Measurements from ENCODE around the gene DNER. TPM values are rescaled to one million over a fixed set of nuclear protein-coding genes. Genes with fewer than 3 reads are reported as not detected.

Gene DNER
- polyA plus RNA-seq, 3 donors = 57.8 to 61.4 (median 61.3) TPM

DNA sequence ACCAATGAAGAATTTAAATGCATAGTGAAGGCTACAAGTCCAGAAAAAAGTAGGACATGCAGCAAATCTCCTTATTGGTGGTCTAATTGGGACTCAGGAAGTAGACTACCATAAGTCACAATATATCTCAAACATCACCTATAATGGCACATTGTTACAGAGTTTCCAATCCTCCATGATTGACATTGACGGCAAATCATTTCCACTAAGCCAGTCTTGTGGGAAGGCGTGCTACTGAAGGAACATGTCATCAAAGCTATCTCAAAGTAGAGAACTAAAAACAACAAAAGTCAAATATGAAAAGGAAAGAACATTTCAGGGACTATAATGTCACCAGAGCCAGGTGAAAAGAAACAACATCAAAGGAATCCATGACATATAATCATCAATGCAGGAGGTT lies 276.9 kb downstream of the DNER start:
- no peak for DNase-seq (ENCODE audit: extremely low read depth in 1 of 11, low read depth in 9 of 11, low spot score in 4 of 11)

DNA sequence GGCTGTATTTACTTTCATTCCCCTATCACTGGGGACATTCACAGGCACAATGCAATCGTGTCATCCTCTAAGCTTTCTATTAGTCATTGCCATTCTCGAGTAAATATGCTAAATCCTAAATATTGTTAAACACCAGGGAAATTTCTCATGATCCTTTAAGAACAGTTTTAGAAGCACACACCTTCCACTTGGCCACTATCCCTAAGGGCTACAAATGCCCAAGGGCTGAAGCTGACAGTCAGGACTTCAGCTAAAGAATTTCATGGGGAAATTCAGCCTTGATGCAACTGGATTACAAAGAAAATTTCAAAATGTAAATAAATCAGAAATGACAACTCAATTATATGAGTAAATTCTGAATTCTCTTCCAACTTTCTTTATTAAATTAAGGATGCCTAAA lies 280.2 kb downstream of the DNER start:
- no peak for DNase-seq (ENCODE audit: extremely low read depth in 1 of 11, low read depth in 9 of 11, low spot score in 4 of 11)

DNA sequence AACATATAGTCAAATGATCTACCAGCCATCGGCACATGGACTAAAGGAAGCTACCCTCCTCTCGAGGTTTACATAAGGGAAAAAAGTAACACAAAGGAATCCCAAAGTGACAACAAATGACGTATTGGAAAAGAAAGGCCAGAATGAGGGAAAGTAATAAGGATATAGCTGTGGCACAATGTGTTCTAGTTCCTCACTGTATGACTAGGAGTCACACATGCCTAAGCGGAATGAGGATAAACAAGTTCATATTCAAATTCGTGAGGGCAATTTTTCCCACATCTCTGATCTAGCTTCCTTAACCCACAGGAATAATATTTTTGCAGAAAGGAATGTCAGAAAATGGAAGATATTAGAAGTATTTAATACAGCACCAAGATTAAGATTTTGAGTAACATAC lies 281.0 kb downstream of the DNER start:
- DNase-seq (ENCODE audit: extremely low read depth in 1 of 11, low read depth in 9 of 11, low spot score in 4 of 11) = no peak

DNA sequence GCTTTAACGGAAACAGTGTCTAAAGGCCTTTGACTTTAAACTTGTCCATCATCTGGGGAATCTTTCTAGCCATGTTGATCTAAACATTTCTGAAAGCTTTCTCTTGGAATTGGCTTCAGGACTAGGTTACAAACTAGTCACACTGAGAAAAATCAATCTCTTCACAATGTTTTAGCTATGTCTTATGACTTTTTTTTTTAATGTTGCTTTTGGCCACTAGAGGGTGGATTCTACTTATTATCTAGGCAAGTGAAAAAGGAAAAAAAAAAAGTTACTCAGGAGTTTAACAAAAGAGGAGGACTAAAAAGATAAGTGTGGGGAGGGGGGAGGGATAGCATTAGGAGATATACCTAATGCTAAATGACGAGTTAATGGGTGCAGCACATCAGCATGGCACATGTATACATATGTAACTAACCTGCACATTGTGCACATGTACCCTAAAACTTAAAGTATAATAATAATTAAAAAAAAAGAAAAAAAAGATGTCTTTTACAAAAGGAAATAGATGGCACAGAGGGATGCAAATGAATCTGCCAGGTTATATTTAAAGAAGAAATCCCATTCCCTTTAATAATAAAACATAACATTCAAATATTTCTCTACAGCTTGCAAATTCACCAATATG lies 282.9 kb downstream of the DNER start:
- peak in 7 of 11 donors; percentile 15 to 70 (median 36) for DNase-seq (ENCODE audit: extremely low read depth in 1 of 11, low read depth in 9 of 11, low spot score in 4 of 11)

DNA sequence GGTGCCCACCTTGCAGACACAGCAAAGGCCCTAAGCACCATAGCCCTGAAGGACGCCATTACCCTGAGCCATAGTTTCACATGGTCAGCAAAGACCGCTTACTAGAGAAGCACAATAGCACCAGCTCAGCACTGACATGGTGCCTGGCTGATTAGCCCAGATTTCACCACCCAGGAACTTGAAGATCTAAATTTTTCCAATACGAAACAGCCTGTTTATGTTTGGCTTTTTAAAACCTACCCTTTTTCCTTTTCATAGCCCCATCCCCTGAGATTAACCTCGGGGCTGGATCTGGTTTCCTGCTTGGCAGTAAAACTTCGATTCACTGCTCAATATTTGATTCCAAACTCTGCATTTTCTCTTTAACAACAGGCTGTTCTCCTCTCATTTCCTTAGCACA lies 284.8 kb downstream of the DNER start:
- no peak for DNase-seq (ENCODE audit: extremely low read depth in 1 of 11, low read depth in 9 of 11, low spot score in 4 of 11)

DNA sequence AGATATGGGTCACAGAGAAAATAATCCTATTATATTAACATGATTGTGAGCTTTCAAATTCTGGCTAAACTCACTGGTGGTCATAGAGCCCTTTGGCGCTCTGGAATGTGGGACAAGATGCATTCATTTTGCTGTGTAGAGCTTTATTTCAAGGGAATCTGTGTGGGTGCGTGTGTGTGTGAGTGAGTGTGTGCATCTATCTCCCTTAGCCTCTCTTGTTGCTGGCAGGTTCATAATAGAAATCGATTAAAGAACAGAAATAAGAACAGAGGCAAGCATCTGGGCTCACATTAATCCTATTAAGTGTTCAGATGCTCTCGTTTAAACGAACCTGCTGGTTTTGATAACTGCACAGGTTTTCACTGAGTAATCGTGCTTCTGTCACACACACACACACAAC lies 287.9 kb downstream of the DNER start:
- DNase-seq (ENCODE audit: extremely low read depth in 1 of 11, low read depth in 9 of 11, low spot score in 4 of 11) = no peak

DNA sequence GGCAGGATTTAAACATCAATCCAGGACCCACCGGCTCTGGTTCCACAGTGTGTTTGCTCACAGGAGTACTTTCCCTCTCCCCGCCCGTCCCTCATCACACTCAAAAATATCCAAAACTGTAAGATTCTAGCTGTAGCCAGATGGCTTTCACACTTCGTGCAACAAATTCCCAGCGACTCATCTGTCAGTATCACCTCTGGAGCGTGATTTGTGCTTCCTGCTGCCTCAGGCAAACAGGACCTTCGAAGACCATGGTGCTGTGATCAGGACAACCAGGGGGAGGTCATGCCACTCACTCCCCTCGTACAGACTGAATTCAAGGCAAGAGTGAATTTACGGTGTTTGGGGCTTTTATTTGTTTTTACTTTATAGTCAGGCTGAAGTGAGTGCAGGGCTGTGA lies 288.8 kb downstream of the DNER start:
- no peak for DNase-seq (ENCODE audit: extremely low read depth in 1 of 11, low read depth in 9 of 11, low spot score in 4 of 11)

DNA sequence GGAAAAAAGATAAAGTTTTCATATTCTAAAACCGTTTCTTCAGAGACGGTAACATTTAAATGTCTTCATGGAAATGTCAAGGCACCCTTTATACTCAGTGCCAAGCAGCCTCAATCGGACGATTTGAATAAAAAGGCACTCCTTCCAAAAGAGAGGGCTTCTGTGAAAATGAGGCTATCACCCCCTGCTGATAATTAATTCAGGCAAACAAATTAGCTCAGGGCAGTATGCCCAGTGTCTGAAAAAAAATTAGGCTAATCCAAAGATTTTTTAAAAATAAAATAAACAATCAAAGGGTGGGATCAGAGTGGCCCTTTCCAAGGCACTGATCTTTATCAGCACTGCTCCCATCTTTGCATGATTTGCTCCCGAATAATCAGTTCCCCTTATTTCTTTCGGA lies 292.3 kb downstream of the DNER start:
- DNase-seq (ENCODE audit: extremely low read depth in 1 of 11, low read depth in 9 of 11, low spot score in 4 of 11) = no peak

DNA sequence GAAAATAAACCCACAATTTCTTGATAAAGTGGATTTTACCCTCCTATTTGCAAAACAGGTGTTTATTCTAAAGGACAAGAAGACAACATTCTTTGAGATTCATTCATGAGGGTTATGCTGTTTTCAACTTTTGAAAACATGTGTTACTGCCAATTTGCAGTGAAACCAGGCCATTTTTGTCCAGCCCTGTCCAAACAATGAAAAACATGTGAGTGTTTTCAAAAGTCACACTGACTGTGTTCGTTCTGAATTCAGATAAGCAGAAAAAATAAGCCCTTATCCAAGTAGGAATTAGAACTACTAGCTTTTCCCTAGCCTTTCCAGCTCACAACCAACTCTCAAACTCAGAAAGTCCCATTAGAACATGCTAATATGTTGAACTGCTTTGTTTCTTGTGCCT lies 295.2 kb downstream of the DNER start:
- peak in 2 of 11 donors; percentile 11 to 13 for DNase-seq (ENCODE audit: extremely low read depth in 1 of 11, low read depth in 9 of 11, low spot score in 4 of 11)

DNA sequence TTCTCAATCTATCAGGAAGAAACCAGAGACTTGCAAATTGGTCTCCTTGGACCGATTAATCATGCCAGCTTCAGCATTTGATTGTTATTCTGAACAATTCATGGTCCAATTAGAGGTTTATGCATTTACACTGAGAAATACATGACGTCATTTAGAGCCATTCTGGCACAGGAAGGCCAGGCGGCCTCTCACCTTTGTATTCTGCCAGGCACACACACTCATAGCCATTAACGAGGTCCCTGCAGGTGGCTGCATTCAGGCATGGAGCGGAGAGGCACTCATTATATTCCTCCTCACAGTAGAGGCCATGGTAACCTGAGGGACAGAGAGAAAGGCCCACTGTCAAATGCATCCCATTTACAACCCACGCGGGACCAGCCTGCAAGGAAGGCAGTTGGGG lies 296.4 kb downstream of the DNER start:
- no peak for DNase-seq (ENCODE audit: extremely low read depth in 1 of 11, low read depth in 9 of 11, low spot score in 4 of 11)

DNA sequence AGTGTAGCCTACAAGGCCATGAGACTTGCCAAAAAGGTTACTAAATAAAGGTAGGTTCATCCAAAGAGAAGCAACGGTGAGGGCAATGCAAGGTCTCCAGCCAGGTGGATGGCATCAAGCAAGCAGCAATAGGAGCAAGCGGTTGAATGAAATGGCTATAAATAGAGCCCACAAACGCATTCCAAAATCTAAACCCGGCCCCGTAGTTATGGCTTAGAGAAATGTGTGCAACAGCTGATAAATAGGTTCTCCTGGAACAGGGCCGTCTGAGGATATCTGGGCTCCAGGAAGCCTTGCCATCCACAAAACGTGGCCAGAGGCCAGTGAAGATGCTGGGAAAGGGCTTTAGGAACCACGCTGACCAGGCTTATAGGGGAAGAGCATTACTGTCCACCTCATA lies 297.2 kb downstream of the DNER start:
- DNase-seq (ENCODE audit: extremely low read depth in 1 of 11, low read depth in 9 of 11, low spot score in 4 of 11) = no peak

DNA sequence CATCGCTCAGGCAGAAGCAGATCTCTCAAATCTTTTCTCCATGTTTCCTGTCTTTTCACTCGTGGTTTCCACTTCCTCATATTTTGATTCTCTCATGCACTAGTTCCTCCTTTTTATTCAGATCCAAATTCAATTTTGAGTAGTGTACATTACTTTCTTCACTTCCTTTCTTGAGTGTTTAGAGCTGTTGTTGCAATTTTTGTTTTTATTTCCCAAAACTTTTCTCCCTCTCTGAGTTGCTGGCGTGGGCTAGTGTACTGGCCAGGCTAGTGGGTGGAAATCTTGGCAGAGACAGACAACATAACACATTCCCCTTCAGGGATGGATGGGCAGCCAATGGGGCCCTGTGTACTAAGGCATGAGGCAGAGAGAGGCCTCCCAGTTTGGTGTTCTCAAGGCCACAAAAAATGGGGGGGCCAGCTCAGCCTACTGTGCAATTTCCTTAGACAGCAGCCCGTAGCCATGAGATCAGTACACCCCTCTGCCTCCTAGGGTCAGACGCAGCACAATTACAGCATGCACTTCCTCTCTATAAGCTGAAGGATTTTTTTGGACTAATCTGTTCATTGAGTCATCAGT lies 298.1 kb downstream of the DNER start:
- DNase-seq (ENCODE audit: extremely low read depth in 1 of 11, low read depth in 9 of 11, low spot score in 4 of 11) = no peak

DNA sequence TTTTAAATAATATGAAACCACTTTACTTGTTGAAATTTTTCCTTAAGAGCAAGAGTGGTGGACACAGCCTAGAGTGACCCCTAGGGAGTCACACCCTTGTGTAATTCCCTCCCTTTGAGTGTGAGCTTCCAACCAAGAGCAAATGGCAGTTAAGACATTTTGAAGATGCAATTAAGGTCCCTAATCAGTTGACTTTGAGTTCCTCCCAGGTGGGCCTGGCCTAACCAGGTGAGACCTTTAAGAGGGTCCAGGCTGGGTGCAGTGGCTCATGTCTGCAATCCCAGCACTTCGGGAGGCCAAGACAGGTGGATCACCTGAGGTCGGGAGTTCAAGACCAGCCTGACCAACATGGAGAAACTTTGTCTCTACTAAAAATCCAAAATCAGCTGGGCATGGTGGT lies 299.7 kb downstream of the DNER start:
- no peak for DNase-seq (ENCODE audit: extremely low read depth in 1 of 11, low read depth in 9 of 11, low spot score in 4 of 11)

DNA sequence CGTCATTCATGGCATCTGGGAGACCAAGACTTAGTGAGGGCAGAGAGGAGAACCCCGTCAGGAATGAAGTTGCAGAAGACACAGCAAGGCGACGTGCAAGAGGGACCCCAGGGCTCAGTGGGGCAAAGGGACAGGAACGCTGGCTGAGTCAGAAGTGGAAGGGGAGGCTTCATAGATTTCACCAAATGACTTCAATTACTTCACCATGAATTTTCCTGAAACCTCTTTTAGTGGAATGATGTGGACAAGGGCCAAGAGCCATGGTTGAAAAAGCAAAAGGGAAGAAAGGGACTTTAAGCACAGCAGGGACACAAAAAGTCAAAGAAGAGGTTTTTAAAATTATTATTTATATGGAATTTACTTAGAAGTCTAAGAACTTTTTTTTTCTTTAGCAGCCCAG lies 301.7 kb downstream of the DNER start:
- DNase-seq (ENCODE audit: extremely low read depth in 1 of 11, low read depth in 9 of 11, low spot score in 4 of 11) = no peak

DNA sequence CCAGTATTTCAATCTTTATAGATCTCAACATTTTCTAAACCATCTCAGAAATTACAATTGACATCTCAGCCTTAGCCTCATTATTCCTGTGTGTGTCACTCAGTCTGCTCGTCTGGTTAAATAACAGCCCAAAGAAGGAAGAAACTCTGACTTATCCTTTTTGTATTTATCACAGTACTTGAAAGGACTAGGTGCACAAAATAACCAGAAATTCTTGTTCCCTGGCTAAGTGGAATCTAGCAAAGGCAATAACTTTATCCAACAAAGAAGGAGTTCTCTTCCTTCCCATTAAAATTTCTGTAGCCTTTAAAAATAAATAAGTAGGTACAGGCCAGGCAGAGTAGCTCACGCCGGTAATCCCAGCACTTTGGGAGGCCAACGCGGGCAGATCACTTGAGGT lies 303.4 kb downstream of the DNER start:
- no peak for DNase-seq (ENCODE audit: extremely low read depth in 1 of 11, low read depth in 9 of 11, low spot score in 4 of 11)

DNA sequence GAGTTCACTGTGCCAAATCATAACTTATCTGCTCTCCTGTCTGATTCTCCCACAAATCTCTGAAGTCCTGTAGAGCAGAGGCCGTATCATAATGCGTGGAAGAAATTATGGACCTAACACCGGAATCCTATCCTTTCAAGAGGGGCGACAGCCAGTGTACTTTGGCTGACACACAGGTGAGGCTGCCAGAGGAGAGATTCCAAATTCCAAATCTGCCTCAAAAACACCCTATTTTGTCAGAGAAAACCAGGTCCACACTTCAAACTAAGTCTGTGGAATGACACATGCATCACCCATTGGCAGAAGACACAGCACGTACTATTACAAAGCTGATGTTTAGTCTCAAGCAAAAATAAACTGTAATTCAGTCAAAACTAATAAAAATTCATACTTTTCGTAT lies 304.1 kb downstream of the DNER start:
- no peak for DNase-seq (ENCODE audit: extremely low read depth in 1 of 11, low read depth in 9 of 11, low spot score in 4 of 11)

DNA sequence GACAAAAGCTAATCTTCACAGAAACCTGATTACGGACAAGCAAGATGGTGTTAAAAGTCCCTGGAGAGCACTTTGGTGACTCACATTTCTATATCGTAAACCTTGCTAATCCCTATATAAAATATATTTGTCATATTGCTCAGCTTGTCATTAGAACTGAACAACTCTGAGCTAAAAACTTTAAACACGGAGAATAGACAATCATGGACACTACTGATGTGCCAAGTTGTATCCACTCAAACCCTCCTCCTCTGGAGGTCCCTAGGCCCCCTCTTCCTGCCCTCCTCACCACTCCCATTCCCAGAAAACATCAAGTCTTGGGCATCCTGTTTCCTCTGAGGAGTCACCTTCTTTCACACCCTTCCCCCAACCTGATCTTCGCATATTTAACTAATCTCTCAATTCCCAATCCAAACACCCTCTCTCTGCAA lies 304.6 kb downstream of the DNER start:
- no peak for DNase-seq (ENCODE audit: extremely low read depth in 1 of 11, low read depth in 9 of 11, low spot score in 4 of 11)

DNA sequence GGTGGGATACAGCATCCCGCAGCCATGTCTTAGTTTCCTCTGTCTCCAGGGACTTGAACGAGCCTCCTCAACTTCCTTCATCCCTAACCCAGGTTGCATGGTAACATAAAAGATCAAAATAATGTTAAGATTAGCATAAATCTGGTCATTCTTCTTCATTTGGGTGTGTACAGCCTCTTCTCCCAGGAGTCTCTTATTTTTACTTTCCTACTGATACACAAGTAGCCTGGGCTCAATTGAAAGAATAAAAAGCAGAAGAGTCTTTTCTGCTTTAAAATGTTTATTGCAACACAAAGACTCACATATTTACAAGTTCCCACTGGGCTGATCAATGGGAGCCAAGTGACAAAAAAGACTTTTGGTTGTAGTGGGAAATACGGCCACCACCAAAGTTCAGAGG lies 305.4 kb downstream of the DNER start:
- DNase-seq (ENCODE audit: extremely low read depth in 1 of 11, low read depth in 9 of 11, low spot score in 4 of 11) = no peak

DNA sequence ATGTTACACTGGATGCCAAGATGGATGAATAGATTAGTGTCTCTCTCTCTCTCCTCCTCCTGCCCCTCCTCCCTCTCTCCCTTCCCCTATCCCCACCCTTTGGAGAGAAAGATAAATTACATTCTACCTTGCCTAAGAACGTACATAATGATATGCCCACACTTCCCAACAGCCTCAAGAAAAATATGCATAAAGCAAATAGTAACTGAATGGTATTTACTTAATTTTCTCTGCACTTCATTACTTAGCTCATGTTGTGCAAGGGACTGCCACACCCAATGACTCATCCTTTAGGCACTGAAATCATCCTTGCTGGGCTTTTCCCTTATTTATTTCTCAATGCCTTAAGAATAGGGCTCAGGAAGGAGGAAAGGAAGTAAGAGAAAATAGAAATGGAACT lies 306.0 kb downstream of the DNER start:
- DNase-seq (ENCODE audit: extremely low read depth in 1 of 11, low read depth in 9 of 11, low spot score in 4 of 11) = no peak

DNA sequence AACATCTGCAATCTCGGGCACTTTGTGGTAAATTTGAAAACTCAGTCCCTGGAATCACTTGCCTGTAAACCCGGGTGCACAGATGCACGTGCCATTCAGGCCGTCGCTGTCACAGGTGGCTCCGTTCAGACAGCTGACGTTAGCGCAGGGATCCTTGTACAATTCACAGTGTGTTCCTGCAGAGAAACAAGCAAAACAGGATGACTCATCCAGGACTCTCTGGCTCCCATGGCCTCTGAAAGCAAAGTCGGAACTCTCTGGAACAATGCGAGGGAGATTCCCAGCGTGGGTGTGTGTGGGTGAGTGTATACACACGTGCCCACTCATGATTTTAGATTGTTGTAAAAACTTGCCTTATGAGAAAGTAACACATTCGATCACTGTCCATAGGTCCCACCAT lies 307.2 kb downstream of the DNER start:
- DNase-seq (ENCODE audit: extremely low read depth in 1 of 11, low read depth in 9 of 11, low spot score in 4 of 11) = no peak

DNA sequence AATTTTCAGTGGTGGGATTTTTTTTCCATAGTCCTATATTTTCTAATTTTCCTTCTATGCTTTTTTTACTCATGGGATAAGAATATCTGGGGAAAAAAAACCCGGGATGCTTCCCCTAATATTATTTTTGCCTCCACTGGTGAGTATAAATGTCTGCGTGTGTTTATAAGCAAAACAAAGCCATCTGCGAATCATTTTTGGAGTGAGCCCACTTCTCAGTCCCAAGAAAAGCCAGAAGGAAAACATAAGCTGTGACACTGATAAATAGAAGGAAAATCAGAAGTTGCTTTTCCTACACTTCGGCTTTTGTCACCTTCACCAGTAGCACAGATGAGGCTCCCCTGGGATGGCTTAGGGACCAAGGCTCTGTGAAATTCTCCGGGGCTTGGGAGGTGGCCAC lies 308.6 kb downstream of the DNER start:
- no peak for DNase-seq (ENCODE audit: extremely low read depth in 1 of 11, low read depth in 9 of 11, low spot score in 4 of 11)
